ENCODE measurements around the gene UROD. TPM values are rescaled to one million over a fixed set of nuclear protein-coding genes. Genes with fewer than 3 reads are reported as not detected.

Gene UROD
- polyA plus RNA-seq, 1 donor from 2014 or later = 96.9 TPM

DNA sequence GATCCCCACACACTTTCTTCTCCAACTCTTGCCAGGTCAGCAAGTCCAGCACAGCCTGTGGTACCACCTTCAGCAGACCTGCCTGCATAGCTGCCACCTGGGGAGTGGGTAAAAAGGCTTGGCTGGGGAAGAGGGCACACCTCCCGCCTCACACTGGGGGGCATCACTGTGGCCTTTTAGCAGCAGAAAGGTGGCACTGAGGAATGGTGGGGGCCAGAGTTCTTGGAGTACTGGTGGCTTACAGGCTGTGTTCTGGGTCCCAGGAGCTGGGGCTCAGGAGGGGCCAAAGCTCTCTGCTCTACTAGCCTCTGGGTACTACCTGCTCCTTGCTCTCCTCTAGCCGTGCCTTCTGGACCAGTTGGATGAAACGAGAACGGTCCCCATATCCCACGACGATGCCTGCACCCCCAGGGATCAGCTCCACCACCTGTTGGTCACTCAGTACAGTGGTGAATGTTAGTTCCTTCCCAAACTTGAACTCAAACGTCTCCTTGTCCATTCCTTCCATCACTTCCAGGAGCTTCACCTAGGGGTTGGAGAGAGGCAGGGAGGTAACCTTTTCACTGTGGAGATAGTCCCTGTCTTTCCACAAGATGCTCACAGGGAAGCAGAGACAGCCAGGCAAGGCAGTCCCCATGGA lies 7.7 kb upstream of the UROD start:
- H3K27ac ChIP-seq (ENCODE audit: low read length) = no peak overlapping the region
- H3K9me3 ChIP-seq (ENCODE audit: low read length) = no peaks in the 10 kb centered on the region
- H3K79me2 ChIP-seq (replicated peaks; ENCODE audit: insufficient read depth, low read length) = no peaks in the 10 kb centered on the region
- peaks cover 5% of the 10 kb centered on the region for H3K36me3 ChIP-seq (ENCODE audit: insufficient read depth, low read length)
- H3K27me3 ChIP-seq (ENCODE audit: insufficient read depth, low read depth, low read length) = no peaks in the 10 kb centered on the region
- no peak overlapping the region for H3K4me3 ChIP-seq (ENCODE audit: low read length)
- no peak overlapping the region for H2AFZ ChIP-seq (ENCODE audit: low read depth, low read length)
- H3F3A ChIP-seq (ENCODE audit: insufficient read depth, low read length, poor library complexity, severe bottlenecking) = no peaks in the 10 kb centered on the region
- H3K4me2 ChIP-seq (ENCODE audit: low read length) = no peak overlapping the region
- no peak overlapping the region for H3K9ac ChIP-seq (ENCODE audit: low read length)
- H4K20me1 ChIP-seq (ENCODE audit: insufficient read depth) = no peaks in the 10 kb centered on the region
- H3K9me2 ChIP-seq (ENCODE audit: insufficient read depth, low read length) = no peaks in the 10 kb centered on the region
- TF ChIP-seq TAF1 (IDR thresholded peaks at IDR 0.05; ENCODE audit: low read depth) (no peak), EP300 (conservative IDR thresholded peaks at IDR 0.05; ENCODE audit: poor library complexity, severe bottlenecking) (no peak), MXI1 (conservative IDR thresholded peaks at IDR 0.05; ENCODE audit: poor library complexity, severe bottlenecking) (no peak), SMC3 (conservative IDR thresholded peaks at IDR 0.05; ENCODE audit: poor library complexity) (no peak), POLR2AphosphoS5 (IDR thresholded peaks at IDR 0.05) (no peak)

DNA sequence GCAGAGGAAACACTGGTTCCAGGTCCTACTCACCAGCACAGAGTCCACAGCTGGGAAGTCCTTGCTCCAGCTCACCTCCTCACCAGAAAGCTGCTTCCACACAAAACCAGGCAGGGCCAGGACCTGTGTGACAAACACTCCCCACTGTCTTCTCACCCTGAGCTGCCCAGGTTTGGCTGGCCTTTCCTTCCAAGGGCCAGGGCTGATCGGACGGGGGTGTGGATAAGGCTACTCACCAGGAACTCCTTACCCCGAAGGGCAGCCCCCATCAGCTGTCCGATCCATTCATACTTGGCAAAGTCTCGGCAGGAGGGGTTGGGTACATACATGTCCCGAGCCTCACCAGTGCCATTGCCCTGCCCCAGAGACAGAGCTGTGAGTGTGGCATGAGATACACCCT lies 6.3 kb upstream of the UROD start:
- peaks cover 5% of the 10 kb centered on the region for H3K36me3 ChIP-seq (ENCODE audit: insufficient read depth, low read length)
- no peak overlapping the region for H2AFZ ChIP-seq (ENCODE audit: low read depth, low read length)
- no peaks in the 10 kb centered on the region for H3K9me2 ChIP-seq (ENCODE audit: insufficient read depth, low read length)
- no peaks in the 10 kb centered on the region for H3K79me2 ChIP-seq (replicated peaks; ENCODE audit: insufficient read depth, low read length)
- H3F3A ChIP-seq (ENCODE audit: insufficient read depth, low read length, poor library complexity, severe bottlenecking) = no peaks in the 10 kb centered on the region
- no peaks in the 10 kb centered on the region for H3K9me3 ChIP-seq (ENCODE audit: low read length)
- TF ChIP-seq, protein P1, sequence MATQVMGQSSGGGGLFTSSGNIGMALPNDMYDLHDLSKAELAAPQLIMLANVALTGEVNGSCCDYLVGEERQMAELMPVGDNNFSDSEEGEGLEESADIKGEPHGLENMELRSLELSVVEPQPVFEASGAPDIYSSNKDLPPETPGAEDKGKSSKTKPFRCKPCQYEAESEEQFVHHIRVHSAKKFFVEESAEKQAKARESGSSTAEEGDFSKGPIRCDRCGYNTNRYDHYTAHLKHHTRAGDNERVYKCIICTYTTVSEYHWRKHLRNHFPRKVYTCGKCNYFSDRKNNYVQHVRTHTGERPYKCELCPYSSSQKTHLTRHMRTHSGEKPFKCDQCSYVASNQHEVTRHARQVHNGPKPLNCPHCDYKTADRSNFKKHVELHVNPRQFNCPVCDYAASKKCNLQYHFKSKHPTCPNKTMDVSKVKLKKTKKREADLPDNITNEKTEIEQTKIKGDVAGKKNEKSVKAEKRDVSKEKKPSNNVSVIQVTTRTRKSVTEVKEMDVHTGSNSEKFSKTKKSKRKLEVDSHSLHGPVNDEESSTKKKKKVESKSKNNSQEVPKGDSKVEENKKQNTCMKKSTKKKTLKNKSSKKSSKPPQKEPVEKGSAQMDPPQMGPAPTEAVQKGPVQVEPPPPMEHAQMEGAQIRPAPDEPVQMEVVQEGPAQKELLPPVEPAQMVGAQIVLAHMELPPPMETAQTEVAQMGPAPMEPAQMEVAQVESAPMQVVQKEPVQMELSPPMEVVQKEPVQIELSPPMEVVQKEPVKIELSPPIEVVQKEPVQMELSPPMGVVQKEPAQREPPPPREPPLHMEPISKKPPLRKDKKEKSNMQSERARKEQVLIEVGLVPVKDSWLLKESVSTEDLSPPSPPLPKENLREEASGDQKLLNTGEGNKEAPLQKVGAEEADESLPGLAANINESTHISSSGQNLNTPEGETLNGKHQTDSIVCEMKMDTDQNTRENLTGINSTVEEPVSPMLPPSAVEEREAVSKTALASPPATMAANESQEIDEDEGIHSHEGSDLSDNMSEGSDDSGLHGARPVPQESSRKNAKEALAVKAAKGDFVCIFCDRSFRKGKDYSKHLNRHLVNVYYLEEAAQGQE (IDR thresholded peaks at IDR 0.05; ENCODE audit: borderline replicate concordance) = no peak
- TF ChIP-seq TAF1 (IDR thresholded peaks at IDR 0.05; ENCODE audit: low read depth) = no peak
- no peak overlapping the region for H3K27ac ChIP-seq (ENCODE audit: low read length)
- no peak overlapping the region for H3K4me3 ChIP-seq (ENCODE audit: low read length)
- H3K27me3 ChIP-seq (ENCODE audit: insufficient read depth, low read depth, low read length) = no peaks in the 10 kb centered on the region
- no peaks in the 10 kb centered on the region for H4K20me1 ChIP-seq (ENCODE audit: insufficient read depth)
- H3K4me2 ChIP-seq (ENCODE audit: low read length) = no peak overlapping the region
- no peak overlapping the region for H3K9ac ChIP-seq (ENCODE audit: low read length)

DNA sequence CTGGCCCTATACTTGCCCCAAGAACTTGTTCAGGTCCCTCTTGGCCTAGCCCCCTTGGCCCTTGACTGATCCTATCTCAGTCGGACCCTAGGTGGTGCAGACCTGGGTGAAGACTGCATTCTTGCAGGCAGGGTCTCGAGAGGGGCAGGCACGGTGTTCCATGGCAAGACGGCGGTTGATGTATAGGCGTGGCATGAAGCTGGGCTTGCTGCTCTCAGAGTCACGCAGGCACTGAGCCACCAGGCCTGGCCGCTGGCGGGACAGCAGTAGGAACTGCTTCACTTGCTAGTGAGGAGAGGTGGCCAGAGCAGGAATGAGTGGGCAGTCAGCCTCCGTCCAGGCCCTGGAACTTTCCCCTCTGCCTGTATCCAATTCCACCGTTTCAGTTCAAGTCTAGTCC lies 4.7 kb upstream of the UROD start:
- Histone ChIP-seq H3K27me3 (ENCODE audit: insufficient read depth, low read depth, low read length) (no peaks in the 10 kb centered on the region), H3F3A (ENCODE audit: insufficient read depth, low read length, poor library complexity, severe bottlenecking) (no peaks in the 10 kb centered on the region), H3K9me3 (ENCODE audit: low read length) (no peaks in the 10 kb centered on the region), H2AFZ (ENCODE audit: low read depth, low read length) (no peak overlapping the region), H3K27ac (ENCODE audit: low read length) (no peak overlapping the region), H3K9me2 (ENCODE audit: insufficient read depth, low read length) (no peaks in the 10 kb centered on the region), H3K79me2 (replicated peaks; ENCODE audit: insufficient read depth, low read length) (peaks cover 3% of the 10 kb centered on the region), H3K36me3 (ENCODE audit: insufficient read depth, low read length) (peaks cover 5% of the 10 kb centered on the region), H3K4me3 (ENCODE audit: low read length) (no peak overlapping the region), H3K9ac (ENCODE audit: low read length) (no peak overlapping the region), H4K20me1 (ENCODE audit: insufficient read depth) (no peaks in the 10 kb centered on the region), H3K4me2 (ENCODE audit: low read length) (no peak overlapping the region)
- TF ChIP-seq POLR2AphosphoS5 (IDR thresholded peaks at IDR 0.05) (no peak), SMC3 (conservative IDR thresholded peaks at IDR 0.05; ENCODE audit: poor library complexity) (no peak)

Data from neural cell (in vitro differentiated cells).